GM19239 (cell line): ENCODE results near the gene NEDD4L.

Source experiments
- DNase-seq: peaks from one replicate; pipeline ENCODE4 v3.0.0; 2011; ENCODE audit warnings: low spot score; ENCODE audit not compliant: insufficient read length
- FAIRE-seq: peaks from 2 replicates; lab custom pipeline; 2011; peaks lifted over from hg19 to GRCh38; lab: Jason Lieb, UNC

Gene NEDD4L

DNA sequence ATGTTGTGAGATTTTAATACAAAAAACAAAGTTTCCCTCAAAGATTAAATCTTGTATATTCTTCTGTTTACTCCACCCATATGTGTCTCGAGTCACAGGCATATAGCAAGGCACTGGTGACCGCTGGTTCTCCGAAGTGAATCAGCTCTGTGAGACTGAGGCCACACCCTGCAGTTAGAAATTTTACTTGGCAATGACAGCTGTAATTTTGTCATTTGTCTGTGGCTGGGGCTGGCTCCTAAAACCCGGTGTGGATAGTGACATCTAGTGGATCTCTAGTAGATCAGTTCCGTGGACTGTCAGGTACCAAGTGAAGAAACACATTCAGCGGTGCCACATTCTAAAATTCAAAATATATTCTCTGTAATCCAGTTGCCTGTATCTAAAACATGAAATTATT, 278.0 kb downstream of the NEDD4L start:
- peak; percentile 27 for DNase-seq

DNA sequence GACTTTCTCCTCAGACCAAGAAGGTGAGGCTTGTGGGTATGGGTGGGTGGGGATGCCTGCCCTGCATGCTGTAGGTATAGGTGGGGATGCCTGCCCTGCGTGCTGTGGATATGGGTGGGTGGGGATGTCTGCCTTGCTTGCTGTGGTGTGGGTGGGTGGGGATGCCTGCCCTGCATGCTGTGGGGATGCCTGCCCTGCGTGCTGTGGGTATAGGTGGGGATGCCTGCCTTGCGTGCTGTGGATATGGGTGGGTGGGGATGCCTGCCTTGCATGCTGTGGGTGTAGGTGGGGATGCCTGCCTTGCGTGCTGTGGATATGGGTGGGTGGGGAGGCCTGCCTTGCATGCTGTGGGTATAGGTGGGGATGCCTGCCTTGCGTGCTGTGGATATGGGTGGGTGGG, 278.4 kb downstream of the NEDD4L start:
- no peak for DNase-seq
- no peak for FAIRE-seq

More for the DNA sequence above, 278.0 kb downstream of the NEDD4L start:
- FAIRE-seq: peak; percentile 73

DNA sequence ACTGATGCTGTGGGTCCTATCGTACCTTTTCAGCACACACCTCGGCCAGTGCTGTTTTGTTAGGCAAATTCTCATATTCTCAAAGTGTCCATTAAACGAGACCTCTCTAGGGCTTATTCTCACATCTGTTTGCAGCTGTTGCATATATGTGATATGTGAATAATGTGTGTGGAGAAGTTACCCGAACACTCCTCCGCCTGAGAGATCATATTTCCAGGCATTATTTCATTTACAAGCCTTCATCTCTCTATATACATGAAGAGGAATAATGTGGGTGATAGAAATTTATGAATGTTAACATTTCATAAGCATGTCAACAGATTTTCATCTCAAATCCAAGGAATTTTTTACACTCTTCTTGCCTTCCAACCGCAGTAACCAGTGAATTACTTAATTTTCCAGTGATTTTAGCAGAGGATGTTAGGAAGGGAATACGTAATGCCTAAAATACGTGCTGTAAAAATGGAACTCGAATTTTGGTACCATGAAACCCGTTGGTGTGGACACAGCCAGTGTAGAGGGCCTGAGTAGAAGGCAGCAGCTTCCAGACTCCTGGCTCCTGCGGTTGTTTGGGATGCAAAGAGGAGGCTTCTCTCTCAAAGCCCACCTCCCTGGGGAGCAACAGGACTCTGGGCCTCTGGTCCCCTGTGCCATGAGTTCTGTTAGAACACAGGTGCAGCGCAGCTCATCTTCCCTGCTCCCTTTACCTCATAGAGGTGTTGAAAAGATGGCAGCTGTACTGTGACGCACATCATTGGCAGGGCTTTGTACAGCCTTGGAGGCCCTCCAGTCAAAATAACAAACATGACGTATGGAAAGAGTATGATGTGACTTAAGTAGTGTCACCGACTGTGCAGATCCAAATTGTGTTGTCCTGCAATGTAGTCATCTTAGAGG, 280.1 kb downstream of the NEDD4L start:
- DNase-seq (no peak), FAIRE-seq (no peak)

DNA sequence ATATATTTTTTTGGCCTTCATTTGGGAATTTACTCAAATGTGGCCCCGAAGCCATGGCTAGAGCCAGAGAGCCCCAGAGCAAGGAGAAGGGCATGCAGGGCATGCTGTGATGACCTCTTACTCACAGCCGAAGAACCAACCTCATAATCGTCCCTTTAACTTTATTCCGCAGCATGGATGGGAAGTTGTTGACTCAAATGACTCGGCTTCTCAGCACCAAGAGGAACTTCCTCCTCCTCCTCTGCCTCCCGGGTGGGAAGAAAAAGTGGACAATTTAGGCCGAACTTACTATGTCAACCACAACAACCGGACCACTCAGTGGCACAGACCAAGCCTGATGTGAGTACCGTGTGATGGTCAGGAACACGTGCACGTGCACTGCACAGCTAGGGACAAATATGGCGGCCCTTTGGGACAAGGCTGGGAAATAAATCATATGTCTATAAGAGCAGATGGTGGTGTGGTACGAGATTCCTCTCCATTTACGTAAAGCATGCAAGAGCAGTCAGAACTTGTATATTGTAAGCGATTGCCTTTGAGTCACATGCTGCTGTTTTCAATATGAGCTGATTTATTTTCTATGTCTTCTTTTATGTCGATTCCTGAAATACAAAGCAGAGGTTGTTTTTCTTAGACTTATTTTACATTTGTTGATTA, 280.9 kb downstream of the NEDD4L start:
- no peak for FAIRE-seq
- no peak for DNase-seq

DNA sequence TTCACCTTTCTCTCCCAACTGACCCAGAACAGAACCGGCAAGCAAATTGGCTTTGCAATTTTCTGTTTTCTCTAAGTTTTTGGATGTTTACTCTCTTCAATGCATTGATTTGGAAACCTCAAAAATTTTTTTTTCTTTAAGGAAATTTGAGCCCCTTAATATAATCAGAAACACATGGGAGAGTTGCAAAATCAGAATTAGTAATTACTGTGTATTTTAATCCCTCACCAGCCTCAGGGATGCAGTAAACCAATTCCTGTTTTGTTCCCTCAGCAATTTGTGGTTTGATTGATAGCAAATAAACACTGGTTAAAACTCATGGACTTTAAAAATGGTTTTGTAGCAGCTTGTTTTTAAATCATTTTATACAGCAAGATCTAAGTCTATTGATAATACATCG, 281.5 kb downstream of the NEDD4L start:
- DNase-seq: no peak
- no peak for FAIRE-seq

DNA sequence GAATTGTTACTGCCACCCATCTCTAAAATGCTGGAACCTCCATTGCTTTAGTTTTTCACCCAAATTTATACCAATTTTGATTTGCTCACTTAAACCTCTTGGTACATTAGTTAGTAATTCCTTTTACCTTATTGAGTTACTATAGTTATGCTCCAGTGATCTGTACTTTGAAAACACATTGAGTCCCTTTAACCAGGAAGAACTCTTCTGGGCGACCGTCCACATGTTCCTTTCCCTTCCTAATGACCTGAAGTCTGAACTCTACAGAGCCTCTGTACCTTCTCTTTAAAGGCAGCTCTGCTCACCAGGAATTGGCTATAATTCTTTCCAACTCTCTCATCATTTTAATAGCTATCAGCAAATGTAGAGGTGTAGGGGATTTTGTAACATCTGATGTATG, 290.0 kb downstream of the NEDD4L start:
- DNase-seq (no peak), FAIRE-seq (no peak)

DNA sequence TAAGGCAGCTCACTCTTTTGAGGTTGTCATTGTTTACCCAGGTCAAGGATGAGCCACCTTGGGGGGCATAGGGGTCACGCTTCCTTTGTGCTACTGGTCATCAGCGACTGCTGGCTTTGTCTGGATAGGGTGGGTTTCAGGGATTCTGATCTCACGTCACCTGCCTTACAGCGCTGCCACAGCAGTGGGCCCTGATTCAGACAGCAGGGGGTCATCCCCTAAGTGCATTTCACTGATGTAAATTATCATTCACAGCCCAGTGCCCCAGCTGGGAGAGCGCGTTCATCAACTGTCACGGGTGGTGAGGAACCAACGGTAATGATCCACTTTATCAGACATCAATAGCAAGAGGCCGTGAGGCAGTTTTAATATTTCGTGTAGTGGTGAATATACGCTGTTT, 291.2 kb downstream of the NEDD4L start:
- FAIRE-seq: no peak
- DNase-seq: no peak

DNA sequence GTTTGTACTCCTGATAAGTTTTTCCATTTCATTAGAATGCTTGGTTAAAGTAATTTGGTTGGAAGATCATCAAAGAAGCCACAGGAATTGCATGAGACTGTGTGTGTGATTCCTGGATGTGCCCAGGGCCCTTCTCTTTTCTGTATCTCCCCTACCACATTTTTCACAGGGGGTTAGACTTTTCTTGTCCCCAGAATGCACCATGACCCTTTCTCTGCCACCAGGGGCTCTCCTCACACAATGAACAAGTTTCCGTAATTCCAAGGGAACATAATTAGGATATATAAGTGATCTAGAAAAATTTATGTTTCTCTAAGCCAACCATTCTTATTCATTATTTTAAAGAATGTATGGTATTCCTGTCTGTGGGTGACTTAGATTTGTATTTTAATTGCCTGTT, 291.8 kb downstream of the NEDD4L start:
- FAIRE-seq (no peak), DNase-seq (no peak)

DNA sequence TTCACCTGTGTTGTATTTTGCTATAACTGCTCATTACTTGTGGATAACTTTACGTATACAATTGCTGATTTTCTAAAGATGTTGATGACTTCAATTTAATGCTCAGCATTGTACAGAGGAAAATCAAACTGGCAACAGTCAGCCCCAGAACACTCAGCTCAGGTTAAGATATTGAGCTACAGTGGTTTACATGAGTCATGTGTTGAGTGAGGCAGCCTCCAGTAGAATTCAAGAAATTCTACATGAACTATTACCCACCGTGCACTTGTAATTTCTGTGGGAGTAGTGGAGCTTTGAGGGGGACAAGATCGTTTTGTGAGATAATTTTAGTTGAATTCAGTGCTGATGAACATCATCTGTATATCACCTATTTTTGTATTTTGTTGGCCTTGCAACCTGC, 292.6 kb downstream of the NEDD4L start:
- DNase-seq (no peak), FAIRE-seq (no peak)

DNA sequence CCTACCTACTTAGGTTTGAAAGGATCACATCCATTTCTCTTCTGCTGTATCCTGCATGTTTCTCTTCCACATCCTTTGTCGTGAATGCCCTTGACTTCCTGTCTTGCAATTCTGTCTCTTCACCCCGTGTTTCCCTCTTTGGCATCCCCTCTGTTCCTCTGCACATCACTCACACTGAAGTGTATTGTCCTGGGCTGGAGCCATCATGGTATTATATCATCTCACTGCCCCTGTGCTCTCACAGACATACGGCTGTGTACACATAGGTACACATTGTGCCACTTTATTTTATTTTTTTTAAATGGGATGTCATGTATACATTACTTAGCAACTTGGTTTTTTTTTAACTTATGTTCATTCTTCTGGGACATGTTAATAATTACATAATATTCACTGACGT, 293.3 kb downstream of the NEDD4L start:
- no peak for FAIRE-seq

DNA sequence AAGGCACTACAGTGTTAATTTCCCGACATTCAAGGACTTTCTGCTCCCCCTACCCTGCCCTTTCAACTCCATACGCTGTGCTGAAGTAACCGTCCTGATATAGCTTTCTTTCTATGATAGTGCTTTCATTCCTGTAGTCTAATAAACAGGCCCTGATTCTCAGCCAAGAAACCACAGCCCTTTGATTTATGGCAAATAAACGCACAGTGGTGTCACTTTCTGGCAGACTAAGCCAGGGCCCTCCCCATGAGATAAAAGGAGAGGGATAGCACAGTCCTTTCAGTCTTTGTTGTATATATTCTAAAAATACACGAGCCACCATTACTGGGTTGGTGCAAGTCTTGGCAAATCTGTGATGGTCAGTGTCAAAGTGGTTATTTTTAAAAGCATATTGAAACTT, 293.7 kb downstream of the NEDD4L start:
- FAIRE-seq: no peak
- DNase-seq: no peak

More for the DNA sequence above, 293.3 kb downstream of the NEDD4L start:
- DNase-seq: no peak

DNA sequence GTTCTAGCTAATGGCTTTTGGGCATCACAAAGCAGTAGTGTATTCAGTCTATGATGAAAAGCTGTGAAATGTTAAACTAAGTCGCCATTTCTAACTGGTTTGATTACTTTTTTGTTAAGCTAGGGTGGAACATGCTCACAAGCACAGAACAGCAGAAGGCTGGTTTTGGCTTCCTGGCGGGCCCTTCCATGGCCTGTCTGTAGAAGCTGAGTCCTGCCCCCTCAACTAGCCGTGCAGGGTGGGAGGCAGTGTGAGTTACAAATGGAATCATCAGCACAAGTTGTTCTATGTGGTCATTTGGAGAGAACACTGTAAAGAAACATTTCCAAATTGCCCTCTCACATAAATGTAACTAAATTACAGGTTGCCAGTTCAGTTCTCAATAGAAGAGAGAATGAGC, 294.1 kb downstream of the NEDD4L start:
- FAIRE-seq: no peak
- DNase-seq: no peak

DNA sequence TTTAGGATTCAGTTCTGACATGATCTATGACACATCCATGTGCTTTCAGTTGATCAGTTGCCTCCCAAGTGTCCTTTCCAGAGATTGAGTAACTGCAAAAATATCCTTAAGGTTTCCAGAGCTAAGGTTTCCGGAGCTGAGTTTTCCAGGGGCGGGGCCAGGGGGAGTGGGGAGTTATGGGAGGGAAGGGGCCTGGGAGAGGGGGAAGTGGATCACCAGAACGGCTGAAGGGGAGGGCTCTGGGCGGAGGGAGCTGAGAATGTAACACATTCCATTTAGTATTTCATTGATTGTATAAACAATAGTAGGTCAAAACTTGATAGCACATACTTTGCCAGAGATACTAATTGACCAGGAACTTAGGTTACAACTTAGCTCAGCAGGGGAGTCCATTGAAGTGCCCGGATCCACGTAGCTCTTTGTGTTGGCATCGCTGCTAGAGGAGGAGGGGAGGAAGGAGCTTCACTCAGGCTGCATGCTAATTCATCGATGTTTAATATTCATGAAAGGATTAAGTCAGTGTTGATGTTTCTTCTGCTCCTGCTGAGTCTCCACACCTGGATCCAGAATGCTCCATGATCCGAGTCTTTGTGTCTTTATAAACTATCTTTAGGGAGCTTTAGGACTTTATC, 295.1 kb downstream of the NEDD4L start:
- DNase-seq: no peak
- FAIRE-seq: no peak

DNA sequence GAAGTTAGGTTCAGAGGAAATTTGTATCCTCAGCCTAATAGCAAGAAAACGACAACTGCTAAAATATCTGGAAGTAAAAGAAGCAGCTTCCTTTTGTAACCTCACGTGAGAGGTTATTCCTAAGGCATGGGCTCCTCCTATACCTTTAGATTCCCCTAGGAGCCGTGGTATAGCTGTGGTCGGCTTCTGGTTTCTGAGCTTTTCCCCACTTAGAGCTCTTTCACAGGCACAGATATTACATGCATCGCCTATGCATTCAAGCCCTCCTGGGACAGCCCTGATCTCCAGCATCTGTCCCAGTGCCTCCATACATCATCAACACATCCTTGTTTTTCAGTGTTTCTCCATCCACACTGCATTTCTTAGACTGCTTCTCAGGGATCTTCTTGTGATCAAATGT, 295.9 kb downstream of the NEDD4L start:
- no peak for FAIRE-seq
- DNase-seq: no peak

DNA sequence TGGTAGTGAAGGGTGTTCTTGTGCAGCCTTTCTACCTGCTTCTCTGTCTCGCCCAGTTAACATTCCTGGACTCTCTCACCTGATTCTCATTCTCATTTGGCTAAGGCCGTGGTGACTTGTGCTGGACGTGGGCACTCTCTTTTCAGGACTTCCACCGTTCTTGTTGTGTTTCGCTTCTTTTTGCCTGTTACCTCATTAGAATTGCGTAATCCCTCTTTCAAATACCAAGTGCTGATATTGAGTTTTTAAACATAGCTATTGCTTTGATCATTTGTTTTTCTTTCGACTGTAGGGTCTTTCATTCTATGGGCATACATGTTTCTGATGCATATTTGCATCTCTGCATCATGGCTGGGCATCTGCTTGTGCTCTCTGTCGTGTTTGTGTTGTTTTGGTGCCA, 297.9 kb downstream of the NEDD4L start:
- DNase-seq (no peak), FAIRE-seq (no peak)

DNA sequence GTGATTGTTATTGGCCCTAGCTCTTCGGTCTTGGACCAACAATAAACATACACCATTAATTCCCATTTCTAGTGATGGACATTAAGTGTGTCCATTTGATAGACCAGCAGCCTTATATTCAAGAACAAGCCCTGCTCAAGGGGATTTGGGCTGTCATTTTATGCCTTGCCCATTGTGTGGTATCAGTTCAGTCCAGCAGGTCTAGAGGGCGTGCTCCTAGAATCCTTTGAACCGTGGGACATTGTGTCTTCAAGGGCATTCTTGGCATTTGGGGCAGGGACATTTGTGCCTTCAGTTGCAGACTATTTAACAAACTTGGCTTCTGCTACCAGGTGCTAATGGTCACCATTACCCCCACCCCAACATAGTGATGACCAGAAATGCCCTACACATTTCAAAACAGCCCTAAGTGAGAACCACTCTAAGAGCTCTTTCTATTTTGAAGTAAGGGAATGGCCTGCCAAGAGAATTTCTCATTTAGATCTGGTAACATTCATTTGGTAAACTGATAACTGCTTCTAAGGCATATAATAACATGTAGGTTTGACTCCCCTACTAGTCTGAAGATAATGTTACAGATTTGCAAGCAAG, 300.1 kb downstream of the NEDD4L start:
- FAIRE-seq: no peak
- no peak for DNase-seq

DNA sequence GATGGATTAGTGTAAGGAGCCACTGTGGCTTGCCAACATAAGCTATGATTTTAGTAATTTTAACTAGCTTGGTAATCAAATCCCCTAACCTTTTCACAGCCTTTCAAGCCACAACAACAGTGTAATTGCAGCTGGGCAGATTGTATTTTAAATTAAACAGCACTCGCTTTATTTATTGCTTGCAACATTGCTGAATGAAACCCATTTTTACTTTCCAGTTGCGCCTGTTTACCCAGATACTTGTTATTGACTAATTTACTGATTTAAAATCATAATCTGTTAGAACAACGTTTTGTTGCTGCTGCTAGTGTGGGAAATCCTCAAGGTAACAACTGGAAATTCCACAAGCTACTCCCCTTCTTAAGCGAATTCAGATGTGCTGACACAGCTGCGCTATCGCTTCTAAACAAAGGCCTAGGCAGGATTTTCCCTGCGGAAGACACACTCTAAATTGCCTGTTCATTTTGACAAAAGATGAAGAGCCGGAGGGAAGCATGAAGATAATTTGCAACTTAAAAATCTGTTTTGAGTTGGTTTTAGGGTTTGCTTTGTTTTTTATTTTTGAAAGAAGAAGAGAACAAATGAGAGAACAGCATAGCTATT, 300.9 kb downstream of the NEDD4L start:
- DNase-seq: no peak
- no peak for FAIRE-seq

DNA sequence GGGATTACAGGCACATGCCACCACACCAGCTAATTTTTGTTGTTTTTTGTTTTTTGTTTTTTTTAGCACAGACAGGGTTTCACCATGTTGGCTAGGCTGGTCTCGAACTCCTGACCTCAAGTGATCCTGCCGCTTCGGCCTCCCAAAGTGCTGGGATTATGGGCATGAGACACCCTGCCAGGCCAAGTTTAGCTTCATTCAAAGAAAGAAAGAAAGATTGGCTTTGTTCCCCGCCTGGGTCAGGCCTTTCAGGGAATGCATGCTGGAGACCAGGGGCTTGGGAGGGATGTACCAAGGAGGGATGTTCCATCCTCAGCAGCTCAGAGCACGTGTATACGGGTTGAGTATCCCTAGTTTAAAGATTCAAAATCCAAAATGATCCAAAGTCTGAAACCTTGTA, 301.8 kb downstream of the NEDD4L start:
- DNase-seq (no peak), FAIRE-seq (no peak)

DNA sequence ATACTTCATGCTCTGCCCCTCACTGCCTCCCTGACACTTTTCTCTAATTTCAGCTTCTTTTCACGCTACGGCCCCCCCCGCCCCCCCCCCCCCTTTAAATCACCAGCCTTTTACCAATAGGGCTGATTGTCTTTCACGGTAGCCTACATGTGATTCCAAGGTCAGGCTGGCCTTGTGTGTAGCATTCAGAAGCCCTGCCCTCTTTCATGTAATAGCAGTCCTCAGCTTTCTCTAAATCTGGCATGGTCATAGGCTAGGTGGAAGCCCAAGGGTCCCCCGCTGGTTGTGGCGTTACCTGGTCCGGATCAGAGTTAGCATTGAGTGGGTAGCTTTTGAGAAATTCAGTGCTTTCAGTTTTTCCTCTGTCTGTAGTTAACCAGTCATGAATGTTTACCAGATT, 303.1 kb downstream of the NEDD4L start:
- FAIRE-seq (no peak), DNase-seq (no peak)

DNA sequence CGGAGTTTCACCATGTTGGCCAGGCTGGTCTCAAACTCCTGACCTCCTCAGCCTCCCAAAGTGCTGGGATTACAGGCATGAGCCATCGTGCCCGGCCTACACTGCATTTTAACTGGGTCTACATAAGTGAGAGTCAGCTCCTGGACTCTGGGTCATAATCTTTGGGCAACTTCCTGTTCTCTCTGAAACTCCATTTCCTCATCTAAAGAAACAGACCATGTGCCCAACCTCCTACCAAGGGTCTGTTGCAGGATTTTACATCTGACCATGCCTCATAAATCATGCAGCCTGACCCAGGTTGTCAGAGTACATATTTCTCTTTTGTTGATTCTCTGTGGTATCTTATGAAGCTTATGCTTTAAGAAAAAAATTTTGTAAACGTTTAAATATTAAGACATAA, 304.5 kb downstream of the NEDD4L start:
- DNase-seq (no peak), FAIRE-seq (no peak)

DNA sequence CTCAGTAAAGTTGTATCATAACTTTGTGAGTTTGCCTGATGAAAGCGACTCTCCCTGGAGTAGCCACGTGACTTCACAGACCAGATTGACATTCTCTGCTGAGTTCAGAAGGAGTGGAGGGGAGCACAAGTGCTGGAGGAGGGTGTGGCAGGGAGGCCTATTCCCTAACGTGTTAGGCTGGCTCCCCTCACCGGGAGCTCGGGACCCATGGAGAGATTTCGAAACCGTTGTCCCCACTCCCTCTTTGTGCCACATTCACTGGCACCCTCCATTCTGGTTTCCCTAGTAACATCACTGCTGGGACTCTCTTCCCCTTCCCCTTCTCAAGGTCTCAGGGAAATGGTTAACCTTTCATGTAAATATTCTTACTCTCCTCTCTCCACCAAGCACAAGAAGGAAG, 304.9 kb downstream of the NEDD4L start:
- FAIRE-seq (peak; percentile 45), DNase-seq (no peak)
